H1 (cell line): ENCODE data around the gene ENPP3. TPM values are rescaled to one million over a fixed set of nuclear protein-coding genes. Genes with fewer than 3 reads are reported as not detected.

Experiments
- CTCF ChIA-PET: fragments of 300-600 bp; sonication (Branson Sonifier 250); formaldehyde crosslinking; loops from one replicate; lab custom pipeline; 2021; ENCODE audit not compliant: partially characterized antibody; lab: Charles Lee
- POLR2A ChIA-PET: fragments of 300-600 bp; sonication (Branson Sonifier 250); formaldehyde crosslinking; loops from one replicate; lab custom pipeline; 2021; ENCODE audit warnings: inconsistent platforms; ENCODE audit not compliant: partially characterized antibody; lab: Charles Lee
- DNase-seq, 2 experiments: peaks; one replicate each; pipeline versions ENCODE4 v3.0.0 to v3.0.0-alpha.2; 2010 to 2022; ENCODE audit warnings: low spot score in 2 of 2, low read depth in 1 of 2, mixed read lengths in 1 of 2
- FAIRE-seq: peaks from 2 replicates; lab custom pipeline; 2011; peaks lifted over from hg19 to GRCh38; lab: Jason Lieb, UNC
- H2AFZ ChIP-seq: 2 replicates; pipeline ENCODE4 v1.8.1; 2012; ENCODE audit warnings: low read length, inconsistent platforms
- H2AK5ac ChIP-seq: 2 replicates; pipeline ENCODE4 v1.6.1; 2013; ENCODE audit warnings: low read depth, low read length
- H2BK120ac ChIP-seq: replicated peaks from 2 replicates; pipeline ENCODE3; 2013; ENCODE audit warnings: low read depth, low read length, inconsistent platforms
- H2BK12ac ChIP-seq: 2 replicates; pipeline ENCODE4 v1.6.1; 2013; ENCODE audit warnings: low read depth, low read length
- H2BK15ac ChIP-seq: 2 replicates; pipeline ENCODE4 v1.6.1; 2013; ENCODE audit warnings: low read length
- H2BK20ac ChIP-seq: 2 replicates; pipeline ENCODE4 v1.6.1; 2013; ENCODE audit warnings: low read length
- H2BK5ac ChIP-seq: 2 replicates; pipeline ENCODE4 v1.6.1; 2013; ENCODE audit warnings: low read depth, low read length
- H3K14ac ChIP-seq: 2 replicates; pipeline ENCODE4 v1.6.1; 2013; ENCODE audit warnings: inconsistent platforms; ENCODE audit not compliant: insufficient read length
- H3K18ac ChIP-seq: 2 replicates; pipeline ENCODE4 v1.6.1; 2013; ENCODE audit warnings: low read length; ENCODE audit errors: extremely low read depth
- H3K23ac ChIP-seq: 2 replicates; pipeline ENCODE4 v1.6.1; 2013; ENCODE audit warnings: inconsistent platforms; ENCODE audit not compliant: insufficient read length
- H3K23me2 ChIP-seq: 2 replicates; pipeline ENCODE4 v1.6.1; 2013; ENCODE audit warnings: low read depth, low read length
- H3K27ac ChIP-seq: 2 replicates; pipeline ENCODE4 v1.6.1; 2011; ENCODE audit warnings: low read depth, low read length, inconsistent platforms
- H3K27me3 ChIP-seq, 4 experiments: replicated peaks in 1 of 4; 1 replicate in 1 of 4; 2 replicates in 3 of 4; pipeline versions ENCODE4 v1.6.1 to v1.8.1; 2011 to 2013; ENCODE audit warnings: low read length in 3 of 4, mild to moderate bottlenecking in 3 of 4, inconsistent platforms in 2 of 4, mixed read lengths in 2 of 4, moderate library complexity in 1 of 4; ENCODE audit not compliant: control insufficient read depth in 3 of 4, insufficient read depth in 3 of 4; ENCODE audit errors: extremely low read depth in 1 of 4
- H3K36me3 ChIP-seq, 4 experiments: 2 replicates each; pipeline versions ENCODE4 v1.6.1 to v1.8.1; 2011 to 2013; ENCODE audit warnings: mild to moderate bottlenecking in 4 of 4, low read length in 3 of 4, moderate library complexity in 2 of 4, control low read depth in 1 of 4, inconsistent platforms in 1 of 4; ENCODE audit not compliant: insufficient read depth in 4 of 4, control insufficient read depth in 2 of 4
- H3K4ac ChIP-seq: replicated peaks from 2 replicates; pipeline ENCODE3; 2013; ENCODE audit warnings: low read length, low read depth, mixed read lengths, inconsistent platforms; ENCODE audit not compliant: insufficient read length
- H3K4me1 ChIP-seq, 4 experiments: replicated peaks in 1 of 4; 1 replicate in 1 of 4; 2 replicates in 3 of 4; pipeline versions ENCODE4 v1.6.1 to v1.8.1; 2011 to 2013; ENCODE audit warnings: low read length in 3 of 4, inconsistent platforms in 2 of 4, mixed read lengths in 1 of 4; ENCODE audit not compliant: insufficient read depth in 4 of 4, control insufficient read depth in 3 of 4
- H3K4me2 ChIP-seq, 2 experiments: 2 replicates each; pipeline versions ENCODE4 v1.6.1 to v1.8.1; 2011 to 2013; ENCODE audit warnings: low read depth in 2 of 2, low read length in 2 of 2, control low read depth in 1 of 2, inconsistent platforms in 1 of 2, mild to moderate bottlenecking in 1 of 2; ENCODE audit not compliant: insufficient read depth in 1 of 2
- H3K4me3 ChIP-seq, 4 experiments: fragments of 200-600, 300-600 bp in 1 of 4; sonication (generic), shearing (Covaris generic), sonication (Bioruptor Twin) in 1 of 4; 2 replicates each; pipeline versions ENCODE4 v1.5.1 to v1.8.1; 2011 to 2016; ENCODE audit warnings: low read length in 4 of 4, low read depth in 3 of 4, control low read depth in 2 of 4, inconsistent platforms in 2 of 4, mild to moderate bottlenecking in 2 of 4, mixed read lengths in 1 of 4, moderate library complexity in 1 of 4; ENCODE audit not compliant: insufficient read depth in 2 of 4; ENCODE audit errors: extremely low read depth in 1 of 4
- H3K56ac ChIP-seq: replicated peaks from 2 replicates; pipeline ENCODE3; 2013; ENCODE audit warnings: low read depth, mild to moderate bottlenecking, mixed read lengths, low read length, inconsistent platforms; ENCODE audit not compliant: insufficient read length
- H3K79me1 ChIP-seq: 2 replicates; pipeline ENCODE4 v1.6.1; 2013; ENCODE audit warnings: low read depth, low read length, control low read depth
- H3K79me2 ChIP-seq, 2 experiments: 2 replicates each; pipeline versions ENCODE4 v1.6.1 to v1.8.1; 2012 to 2013; ENCODE audit warnings: low read length in 2 of 2, mild to moderate bottlenecking in 2 of 2, inconsistent platforms in 1 of 2; ENCODE audit not compliant: insufficient read depth in 2 of 2, control insufficient read depth in 1 of 2
- H3K9ac ChIP-seq, 4 experiments: replicated peaks in 1 of 4; 1 replicate in 1 of 4; 2 replicates in 3 of 4; pipeline versions ENCODE4 v1.6.1 to v1.8.1; 2011 to 2013; ENCODE audit warnings: low read depth in 3 of 4, low read length in 3 of 4, control low read depth in 2 of 4, mild to moderate bottlenecking in 2 of 4, moderate library complexity in 2 of 4, inconsistent platforms in 1 of 4; ENCODE audit errors: extremely low read depth in 1 of 4
- H3K9me3 ChIP-seq, 2 experiments: 2 replicates each; pipeline versions ENCODE4 v1.6.1 to v1.8.1; 2012 to 2013; ENCODE audit warnings: mild to moderate bottlenecking in 2 of 2, moderate library complexity in 2 of 2, control low read depth in 1 of 2, inconsistent platforms in 1 of 2, low read depth in 1 of 2, low read length in 1 of 2, mixed read lengths in 1 of 2; ENCODE audit not compliant: insufficient read depth in 2 of 2
- H4K20me1 ChIP-seq, 2 experiments: replicated peaks in 1 of 2; 2 replicates each; pipeline versions ENCODE3 to v1.8.1; 2011 to 2013; ENCODE audit warnings: inconsistent platforms in 2 of 2, low read length in 2 of 2, mild to moderate bottlenecking in 1 of 2; ENCODE audit not compliant: insufficient read depth in 2 of 2, control insufficient read depth in 1 of 2
- H4K5ac ChIP-seq: 2 replicates; pipeline ENCODE4 v1.6.1; 2013; ENCODE audit warnings: low read length, low read depth, mixed read lengths, inconsistent platforms; ENCODE audit not compliant: insufficient read length
- H4K8ac ChIP-seq: 2 replicates; pipeline ENCODE4 v1.8.0; 2013; ENCODE audit warnings: mild to moderate bottlenecking, moderate library complexity, low read length, inconsistent platforms; ENCODE audit not compliant: insufficient read depth; ENCODE audit errors: extremely low read depth
- H4K91ac ChIP-seq: replicated peaks from 2 replicates; pipeline ENCODE3; 2013; ENCODE audit warnings: low read length, mixed read lengths, inconsistent platforms; ENCODE audit not compliant: insufficient read length
- BRCA1 ChIP-seq: IDR thresholded peaks from 2 replicates; pipeline ENCODE4 v1.6.1; 2012; ENCODE audit warnings: low read depth, low read length, improper control_type of control experiment
- CBX8 ChIP-seq: fragments of 300-800, 300-1000 bp; sonication (generic); IDR thresholded peaks from 2 replicates; pipeline ENCODE4 v1.7.1; 2016; ENCODE audit warnings: low read depth, low read length, borderline replicate concordance
- GTF2F1 ChIP-seq: IDR thresholded peaks from 2 replicates; pipeline ENCODE4 v1.6.1; 2012; ENCODE audit warnings: low read depth, low read length, improper control_type of control experiment, borderline replicate concordance
- RNF2 ChIP-seq: fragments of 200-900, 300-1000 bp; sonication (generic); IDR thresholded peaks from 2 replicates; pipeline ENCODE4 v1.7.1; 2016; ENCODE audit warnings: borderline replicate concordance, low read depth, mild to moderate bottlenecking, antibody characterized with exemption, low read length; ENCODE audit not compliant: poor library complexity, severe bottlenecking; ENCODE audit errors: missing control alignments
- SRF ChIP-seq: IDR thresholded peaks from 2 replicates; pipeline ENCODE4 v1.6.1; 2011; ENCODE audit warnings: mild to moderate bottlenecking, low read depth, low read length, moderate library complexity
- TCF12 ChIP-seq: IDR thresholded peaks from 2 replicates; pipeline ENCODE4 v1.6.1; 2011; ENCODE audit warnings: low read depth, mild to moderate bottlenecking, low read length
- WGBS, 2 experiments: shearing (Covaris generic) in 1 of 2; methylation state at CpG; one replicate each; pipeline versions ENCODE4 v1.1.6 to v1.1.7; 2013 to 2015; ENCODE audit warnings: low lambda C conversion rate in 2 of 2, mixed read lengths in 2 of 2, inconsistent platforms in 1 of 2, low coverage in 1 of 2, missing lambda C conversion rate in 1 of 2; ENCODE audit not compliant: insufficient replicate concordance in 2 of 2, insufficient coverage in 1 of 2, insufficient read length in 1 of 2; ENCODE audit errors: extremely low coverage in 1 of 2, missing lambda C conversion rate in 1 of 2; 5-methylcytosine and 5-hydroxymethylcytosine counted together
- polyA plus RNA-seq, 7 experiments: library from polyadenylated mRNA; depleted of rRNA in 3 of 7; stranded (reverse) in 5 of 7; unstranded in 2 of 7; fragments of >200 nt in 5 of 7; fragments of 200-250 nt in 2 of 7; gene quantifications; 1 replicate in 5 of 7; 2 replicates in 1 of 7; 4 replicates in 1 of 7; pipeline versions ENCODE4 v1.2.1 to v1.2.3, GENCODE V29; 2011 to 2013; ENCODE audit warnings: missing spikeins in 2 of 7, mixed read lengths in 2 of 7
- total RNA-seq: library from RNA; stranded (reverse); fragmentation: NEBNext Ultra II Directional; extraction: Animal tissue kit (Norgen Biotek cat#: 25700); gene quantifications from 2 replicates; pipeline ENCODE4 v1.2.1, GENCODE V29; 2021
- TF ChIP-seq, protein P1 (sequence below), 3 experiments: IDR thresholded peaks; 1 replicate in 2 of 3; 2 replicates in 1 of 3; pipeline versions ENCODE4 v1.5.1 to v1.6.1; 2011; ENCODE audit warnings: low read length in 3 of 3, mild to moderate bottlenecking in 3 of 3, inconsistent platforms in 2 of 3, low read depth in 1 of 3, moderate library complexity in 1 of 3; ENCODE audit not compliant: insufficient read depth in 1 of 3; ENCODE audit errors: control extremely low read depth in 1 of 3
- TF ChIP-seq, protein P2 (sequence below): IDR thresholded peaks from 2 replicates; pipeline ENCODE4 v1.6.1; 2011; ENCODE audit warnings: low read depth, mild to moderate bottlenecking, low read length; ENCODE audit not compliant: insufficient read depth

The ENPP3 gene
- total and polyA plus RNA-seq, 2 of the 8 experiments (the other 6 are each of a cell fraction or from before 2014, with no cell fraction given), result 0.11 TPM; not detected in 1

DNA sequence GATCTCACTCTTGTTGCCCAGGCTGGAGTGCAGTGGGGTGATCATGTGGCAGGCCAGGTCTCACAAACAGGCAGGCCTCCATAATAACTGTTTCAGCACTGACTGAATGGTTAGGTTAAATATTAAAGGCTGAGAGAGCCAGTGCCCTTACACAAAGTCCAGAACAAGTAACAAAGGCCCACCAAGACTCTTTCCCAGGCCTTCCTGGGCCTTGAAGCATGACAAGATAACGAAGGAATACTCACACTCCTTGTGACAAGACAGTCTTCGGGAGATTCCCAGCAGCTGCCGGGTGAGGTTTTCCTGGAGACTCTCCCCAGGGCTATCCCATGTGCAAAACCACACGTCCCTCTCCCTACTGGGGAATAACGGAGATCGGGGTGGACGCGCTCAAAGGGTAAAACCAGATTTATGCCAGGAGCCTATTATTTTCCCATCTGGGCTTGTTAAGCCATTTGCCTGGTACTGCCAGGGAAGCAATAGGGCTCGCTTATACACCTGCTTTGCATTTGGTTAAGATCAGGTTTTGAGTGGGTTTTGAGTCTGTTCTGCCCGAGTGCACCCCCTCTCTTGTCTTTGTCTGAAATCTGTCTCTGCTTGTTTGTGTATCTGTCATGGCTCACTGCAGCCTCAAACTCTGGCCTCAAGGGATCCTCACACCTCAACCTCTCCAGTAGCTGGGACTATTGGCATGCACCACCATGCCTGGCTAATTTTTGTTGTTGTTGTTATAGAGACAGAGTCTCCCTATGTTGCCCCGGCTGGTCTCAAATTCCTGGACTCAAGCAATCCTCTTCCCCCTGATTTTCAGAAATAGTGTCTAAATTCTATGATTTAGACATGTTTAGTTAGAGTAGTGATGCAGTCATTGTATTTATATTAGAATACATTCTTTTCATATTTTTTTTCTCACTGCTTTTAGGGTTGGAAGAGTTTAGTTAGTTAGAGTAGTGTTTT is 1.4 kb upstream of the ENPP3 start:
- H3K79me1 ChIP-seq, result no peaks in the 10 kb centered on the region
- no peaks in the 10 kb centered on the region for H3K79me2 ChIP-seq
- 88% methylated on average over 11 of the region's 11 CpGs; no CpG with 5 or more reads in 1 of the 2 experiments for WGBS, 2 experiments
- CTCF ChIA-PET, result interaction anchor here (0.6 to 5.4 kb wide), 5 partner anchors 7 to 515 kb away, joined by 3 to 41 read pairs (median 3); partner anchors contain the start of gene MED23
- no peaks in the 10 kb centered on the region for H3K9me3 ChIP-seq
- no peak overlapping the region for H4K5ac ChIP-seq
- no peak overlapping the region for H4K91ac ChIP-seq
- no peak for DNase-seq
- POLR2A ChIA-PET, result no interaction called here
- no peak overlapping the region for H3K9ac ChIP-seq
- H3K14ac ChIP-seq, result no peak overlapping the region
- no peak overlapping the region for H2BK20ac ChIP-seq
- FAIRE-seq, result no peak
- no peaks in the 10 kb centered on the region for H3K27me3 ChIP-seq
- H2BK12ac ChIP-seq, result no peak overlapping the region
- H4K20me1 ChIP-seq, result no peaks in the 10 kb centered on the region
- H2AK5ac ChIP-seq, result no peak overlapping the region
- H3K4ac ChIP-seq, result no peak overlapping the region
- no peak overlapping the region for H2BK120ac ChIP-seq
- H3K18ac ChIP-seq, result no peak overlapping the region
- no peaks in the 10 kb centered on the region for H3K4me1 ChIP-seq
- no peaks in the 10 kb centered on the region for H3K23me2 ChIP-seq
- no peak overlapping the region for H4K8ac ChIP-seq
- no peak overlapping the region for H2AFZ ChIP-seq
- no peak overlapping the region for H3K27ac ChIP-seq
- H3K56ac ChIP-seq, result no peak overlapping the region
- H3K4me3 ChIP-seq, result no peak overlapping the region
- no peak overlapping the region for H3K23ac ChIP-seq
- no peak overlapping the region for H2BK5ac ChIP-seq
- no peak overlapping the region for H2BK15ac ChIP-seq
- H3K36me3 ChIP-seq, result no peaks in the 10 kb centered on the region
- no peak overlapping the region for H3K4me2 ChIP-seq
- TF ChIP-seq GTF2F1, result no peak
- TF ChIP-seq BRCA1, result no peak
- no peak for TF ChIP-seq CBX8
- TF ChIP-seq, protein P1, sequence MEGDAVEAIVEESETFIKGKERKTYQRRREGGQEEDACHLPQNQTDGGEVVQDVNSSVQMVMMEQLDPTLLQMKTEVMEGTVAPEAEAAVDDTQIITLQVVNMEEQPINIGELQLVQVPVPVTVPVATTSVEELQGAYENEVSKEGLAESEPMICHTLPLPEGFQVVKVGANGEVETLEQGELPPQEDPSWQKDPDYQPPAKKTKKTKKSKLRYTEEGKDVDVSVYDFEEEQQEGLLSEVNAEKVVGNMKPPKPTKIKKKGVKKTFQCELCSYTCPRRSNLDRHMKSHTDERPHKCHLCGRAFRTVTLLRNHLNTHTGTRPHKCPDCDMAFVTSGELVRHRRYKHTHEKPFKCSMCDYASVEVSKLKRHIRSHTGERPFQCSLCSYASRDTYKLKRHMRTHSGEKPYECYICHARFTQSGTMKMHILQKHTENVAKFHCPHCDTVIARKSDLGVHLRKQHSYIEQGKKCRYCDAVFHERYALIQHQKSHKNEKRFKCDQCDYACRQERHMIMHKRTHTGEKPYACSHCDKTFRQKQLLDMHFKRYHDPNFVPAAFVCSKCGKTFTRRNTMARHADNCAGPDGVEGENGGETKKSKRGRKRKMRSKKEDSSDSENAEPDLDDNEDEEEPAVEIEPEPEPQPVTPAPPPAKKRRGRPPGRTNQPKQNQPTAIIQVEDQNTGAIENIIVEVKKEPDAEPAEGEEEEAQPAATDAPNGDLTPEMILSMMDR (IDR thresholded peaks at IDR 0.05; ENCODE audit: control extremely low read depth in 1 of 3, insufficient read depth in 1 of 3, low read depth in 1 of 3, low read length in 3 of 3), result no peak
- TF ChIP-seq SRF, result no peak
- TF ChIP-seq TCF12, result no peak
- no peak for TF ChIP-seq RNF2
- TF ChIP-seq, protein P2, sequence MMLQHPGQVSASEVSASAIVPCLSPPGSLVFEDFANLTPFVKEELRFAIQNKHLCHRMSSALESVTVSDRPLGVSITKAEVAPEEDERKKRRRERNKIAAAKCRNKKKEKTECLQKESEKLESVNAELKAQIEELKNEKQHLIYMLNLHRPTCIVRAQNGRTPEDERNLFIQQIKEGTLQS, result no peak
